Neural cell (in vitro differentiated cells): ENCODE measurements around the gene CILP2. TPM values are rescaled to one million over a fixed set of nuclear protein-coding genes. Genes with fewer than 3 reads are reported as not detected.

Experiments used
- H2AFZ ChIP-seq: fragments of 200-600, 300-800 bp; sonication (generic), shearing (Covaris generic); 2 replicates; pipeline ENCODE4 v1.6.0; 2014; ENCODE audit warnings: low read depth, mild to moderate bottlenecking, antibody characterized with exemption, low read length, moderate library complexity
- H3F3A ChIP-seq: fragments of 200-600 bp; shearing (Covaris generic); 2 replicates; pipeline ENCODE4 v1.6.1; 2016; ENCODE audit warnings: mild to moderate bottlenecking, moderate library complexity, mixed read lengths, antibody characterized with exemption, low read length; ENCODE audit not compliant: insufficient read depth, poor library complexity, severe bottlenecking
- H3K27ac ChIP-seq: fragments of 200-600, 300-800 bp; sonication (generic), shearing (Covaris generic); 2 replicates; pipeline ENCODE4 v1.5.1; 2014; ENCODE audit warnings: mild to moderate bottlenecking, low read length, moderate library complexity
- H3K27me3 ChIP-seq: fragments of 300-800, 200-600 bp; sonication (generic), shearing (Covaris generic); 2 replicates; pipeline ENCODE4 v1.6.0; 2014; ENCODE audit warnings: mild to moderate bottlenecking, low read depth, low read length, moderate library complexity; ENCODE audit not compliant: insufficient read depth
- H3K36me3 ChIP-seq: fragments of 300-800, 200-600 bp; sonication (generic), shearing (Covaris generic); 2 replicates; pipeline ENCODE4 v1.5.1; 2014; ENCODE audit warnings: mild to moderate bottlenecking, antibody characterized with exemption, low read length, moderate library complexity; ENCODE audit not compliant: insufficient read depth
- H3K4me2 ChIP-seq: fragments of 300-800, 200-600 bp; sonication (generic), shearing (Covaris generic); 2 replicates; pipeline ENCODE4 v1.6.0; 2014; ENCODE audit warnings: mild to moderate bottlenecking, low read length
- H3K4me3 ChIP-seq: fragments of 300-800, 200-600 bp; sonication (generic), shearing (Covaris generic); 2 replicates; pipeline ENCODE4 v1.5.1; 2014; ENCODE audit warnings: mild to moderate bottlenecking, low read length, moderate library complexity
- H3K79me2 ChIP-seq: fragments of 200-600 bp; shearing (Covaris generic); replicated peaks from 2 replicates; pipeline ENCODE4 v1.6.0; 2014; ENCODE audit warnings: mild to moderate bottlenecking, low read length, moderate library complexity; ENCODE audit not compliant: insufficient read depth
- H3K9ac ChIP-seq: fragments of 300-800, 200-600 bp; sonication (generic), shearing (Covaris generic); 2 replicates; pipeline ENCODE4 v1.6.1; 2016; ENCODE audit warnings: mild to moderate bottlenecking, low read length, mixed read lengths
- H3K9me2 ChIP-seq: fragments of 200-600 bp; shearing (Covaris generic); 2 replicates; pipeline ENCODE4 v1.6.1; 2016; ENCODE audit warnings: mild to moderate bottlenecking, low read length, mixed read lengths; ENCODE audit not compliant: insufficient read depth
- H3K9me3 ChIP-seq: fragments of 200-600, 300-800 bp; sonication (generic), shearing (Covaris generic); 2 replicates; pipeline ENCODE4 v1.6.1; 2016; ENCODE audit warnings: mild to moderate bottlenecking, mixed run types, low read length, moderate library complexity, mixed read lengths
- H4K20me1 ChIP-seq: fragments of 200-600 bp; shearing (Covaris generic); 2 replicates; pipeline ENCODE4 v1.6.1; 2016; ENCODE audit warnings: mild to moderate bottlenecking, mixed run types; ENCODE audit not compliant: insufficient read depth
- EP300 ChIP-seq: fragments of 450-650 bp; conservative IDR thresholded peaks from 2 replicates; pipeline ENCODE4 v1.6.1; 2014; ENCODE audit warnings: antibody characterized with exemption, mild to moderate bottlenecking, moderate library complexity; ENCODE audit not compliant: poor library complexity, severe bottlenecking
- EZH2 ChIP-seq: fragments of 200-600, 300-800 bp; shearing (Covaris generic), sonication (generic); IDR thresholded peaks from 2 replicates; pipeline ENCODE4 v1.6.1; 2014; ENCODE audit warnings: antibody characterized with exemption, low read length, borderline replicate concordance, mild to moderate bottlenecking; ENCODE audit not compliant: insufficient read depth, poor library complexity, severe bottlenecking
- MXI1 ChIP-seq: fragments of 450-650 bp; conservative IDR thresholded peaks from 2 replicates; pipeline ENCODE4 v1.6.1; 2014; ENCODE audit warnings: antibody characterized with exemption, mild to moderate bottlenecking; ENCODE audit not compliant: poor library complexity, severe bottlenecking
- POLR2AphosphoS5 ChIP-seq: IDR thresholded peaks from 2 replicates; pipeline ENCODE4 v1.6.1; 2012
- RAD21 ChIP-seq: fragments of 450-650 bp; conservative IDR thresholded peaks from 2 replicates; pipeline ENCODE4 v1.6.1; 2014; ENCODE audit warnings: antibody characterized with exemption, mild to moderate bottlenecking, moderate library complexity
- REST ChIP-seq: IDR thresholded peaks from 2 replicates; pipeline ENCODE4 v1.6.1; 2012; ENCODE audit warnings: borderline replicate concordance
- SMC3 ChIP-seq: fragments of 450-650 bp; conservative IDR thresholded peaks from 2 replicates; pipeline ENCODE4 v1.6.1; 2014; ENCODE audit warnings: antibody characterized with exemption, mild to moderate bottlenecking, moderate library complexity; ENCODE audit not compliant: poor library complexity
- TAF1 ChIP-seq: IDR thresholded peaks from 2 replicates; pipeline ENCODE4 v1.6.1; 2012; ENCODE audit warnings: low read depth
- polyA plus RNA-seq: library from polyadenylated mRNA; depleted of rRNA; stranded (reverse); fragments of >200 nt; gene quantifications from 2 replicates; pipeline ENCODE4 v1.2.3, GENCODE V29; 2014
- TF ChIP-seq, protein P1 (sequence below): fragments of 450-650 bp; IDR thresholded peaks from 2 replicates; pipeline ENCODE4 v1.5.1; 2014; ENCODE audit warnings: antibody characterized with exemption, mild to moderate bottlenecking, moderate library complexity; ENCODE audit not compliant: poor library complexity, severe bottlenecking

CILP2 gene
- polyA plus RNA-seq, 1 donor from 2014 or later: 0.84 TPM

- Histone ChIP-seq H2AFZ (no peak overlapping the region), H3K27me3 (no peaks in the 10 kb centered on the region), H3F3A (no peaks in the 10 kb centered on the region), H3K79me2 (no peaks in the 10 kb centered on the region), H3K9me2 (no peaks in the 10 kb centered on the region), H3K9me3 (no peaks in the 10 kb centered on the region), H3K27ac (no peak overlapping the region), H3K36me3 (no peaks in the 10 kb centered on the region), H3K9ac (no peak overlapping the region), H4K20me1 (no peaks in the 10 kb centered on the region), H3K4me2 (no peak overlapping the region), H3K4me3 (no peak overlapping the region)
- TF ChIP-seq POLR2AphosphoS5 (no peak), MXI1 (no peak), REST (no peak), EP300 (no peak), EZH2 (no peak), RAD21 (no peak), TAF1 (no peak), SMC3 (no peak)
- TF ChIP-seq, protein P1, sequence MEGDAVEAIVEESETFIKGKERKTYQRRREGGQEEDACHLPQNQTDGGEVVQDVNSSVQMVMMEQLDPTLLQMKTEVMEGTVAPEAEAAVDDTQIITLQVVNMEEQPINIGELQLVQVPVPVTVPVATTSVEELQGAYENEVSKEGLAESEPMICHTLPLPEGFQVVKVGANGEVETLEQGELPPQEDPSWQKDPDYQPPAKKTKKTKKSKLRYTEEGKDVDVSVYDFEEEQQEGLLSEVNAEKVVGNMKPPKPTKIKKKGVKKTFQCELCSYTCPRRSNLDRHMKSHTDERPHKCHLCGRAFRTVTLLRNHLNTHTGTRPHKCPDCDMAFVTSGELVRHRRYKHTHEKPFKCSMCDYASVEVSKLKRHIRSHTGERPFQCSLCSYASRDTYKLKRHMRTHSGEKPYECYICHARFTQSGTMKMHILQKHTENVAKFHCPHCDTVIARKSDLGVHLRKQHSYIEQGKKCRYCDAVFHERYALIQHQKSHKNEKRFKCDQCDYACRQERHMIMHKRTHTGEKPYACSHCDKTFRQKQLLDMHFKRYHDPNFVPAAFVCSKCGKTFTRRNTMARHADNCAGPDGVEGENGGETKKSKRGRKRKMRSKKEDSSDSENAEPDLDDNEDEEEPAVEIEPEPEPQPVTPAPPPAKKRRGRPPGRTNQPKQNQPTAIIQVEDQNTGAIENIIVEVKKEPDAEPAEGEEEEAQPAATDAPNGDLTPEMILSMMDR: no peak
Observed at GRCh38 chr19:19492026-19492610, 45.9 kb upstream of the CILP2 start.

- H4K20me1 ChIP-seq: no peaks in the 10 kb centered on the region
- no peaks in the 10 kb centered on the region for H3K9me2 ChIP-seq
- H3K4me3 ChIP-seq: no peak overlapping the region
- H3K27ac ChIP-seq: no peak overlapping the region
- no peak for TF ChIP-seq EP300
- no peak for TF ChIP-seq REST
- TF ChIP-seq MXI1: no peak
- TF ChIP-seq POLR2AphosphoS5: no peak
- TF ChIP-seq, protein P1: no peak
- no peak for TF ChIP-seq RAD21
- TF ChIP-seq TAF1: no peak
- no peak for TF ChIP-seq SMC3
- no peaks in the 10 kb centered on the region for H3K36me3 ChIP-seq
- no peaks in the 10 kb centered on the region for H3F3A ChIP-seq
- H3K27me3 ChIP-seq: no peaks in the 10 kb centered on the region
- no peaks in the 10 kb centered on the region for H3K9me3 ChIP-seq
- no peak overlapping the region for H3K9ac ChIP-seq
- H2AFZ ChIP-seq: no peak overlapping the region
- no peak overlapping the region for H3K4me2 ChIP-seq
- no peaks in the 10 kb centered on the region for H3K79me2 ChIP-seq
Observed at GRCh38 chr19:19493841-19494546, 44.1 kb upstream of the CILP2 start.
